Right atrium auricular region (tissue), 2 donors: Measurements from ENCODE around the gene MAB21L3. TPM values are rescaled to one million over a fixed set of nuclear protein-coding genes. Genes with fewer than 3 reads are reported as not detected.
A peak's percentile ranks its signal among the peaks of the same experiment; 100 is the strongest.

Experiments used
- DNase-seq: peaks from one replicate; pipeline ENCODE4 v3.0.0-alpha.2; 2019; ENCODE audit warnings: low spot score
- H3K27ac ChIP-seq, 2 donors: fragments of 200-600 bp; sonication (generic); 1 replicate in 1 of 2; 2 replicates in 1 of 2; pipeline ENCODE4 v1.5.1; 2016 to 2019
- H3K27me3 ChIP-seq, 2 donors: fragments of 200-600 bp; sonication (generic); one replicate each; pipeline versions ENCODE4 v1.5.1 to v1.6.0; 2017 to 2019
- H3K36me3 ChIP-seq: fragments of 200-600 bp; sonication (generic); one replicate; pipeline ENCODE4 v1.5.1; 2016
- H3K4me1 ChIP-seq, 2 donors: fragments of 200-600 bp; sonication (generic); one replicate each; pipeline versions ENCODE4 v1.5.1 to v1.6.0; 2017 to 2019
- H3K4me3 ChIP-seq, 2 donors: fragments of 200-600 bp; sonication (generic); 1 replicate in 1 of 2; 2 replicates in 1 of 2; pipeline ENCODE4 v1.5.1; 2017 to 2019; ENCODE audit warnings: mild to moderate bottlenecking in 1 of 2, moderate library complexity in 1 of 2
- H3K9me3 ChIP-seq, 2 donors: fragments of 200-600 bp; sonication (generic); one replicate each; pipeline ENCODE4 v1.5.1; 2019
- CTCF ChIP-seq, 2 donors: fragments of 200-600 bp; sonication (generic); IDR thresholded peaks; one replicate each; pipeline ENCODE4 v1.5.1; 2019; ENCODE audit warnings: antibody characterized with exemption in 2 of 2
- total RNA-seq, 2 donors: library from RNA; depleted of rRNA; stranded (reverse); fragments of >200 nt; gene quantifications; one replicate each; pipeline ENCODE4 v1.1.0, GENCODE V29; 2016

MAB21L3 gene
- total RNA-seq = not detected

- no peaks in the 10 kb centered on the region for H3K27me3 ChIP-seq
- DNase-seq = no peak
- TF ChIP-seq CTCF (IDR thresholded peaks at IDR 0.05) = no peak
- no peaks in the 10 kb centered on the region for H3K36me3 ChIP-seq
- H3K4me1 ChIP-seq = no peaks in the 10 kb centered on the region
- no peak within 1 kb of the TSS for H3K27ac ChIP-seq
- no peak within 1 kb of the TSS for H3K4me3 ChIP-seq
- H3K9me3 ChIP-seq = no peaks in the 10 kb centered on the region
These were observed at the start of gene MAB21L3 for GRCh38 chr1:116110567-116111523. TSS of gene MAB21L3 (plus strand) at chr1:116111399. CDS start at chr1:116112616, 1,217 bp downstream.

GRCh38 chr1:116062201-116062600 lies 49.0 kb upstream of the MAB21L3 start:
- Histone ChIP-seq H3K4me1 (no peaks in the 10 kb centered on the region), H3K27me3 (no peaks in the 10 kb centered on the region), H3K36me3 (no peaks in the 10 kb centered on the region), H3K9me3 (peaks cover 0 to 12% of the 10 kb centered on the region in 2 donors), H3K27ac (no peak overlapping the region), H3K4me3 (no peak overlapping the region)
- no peak for DNase-seq
- TF ChIP-seq CTCF (IDR thresholded peaks at IDR 0.05) = no peak

- H3K27ac ChIP-seq = no peak overlapping the region
- DNase-seq = no peak
- no peak overlapping the region for H3K4me3 ChIP-seq
- no peak for TF ChIP-seq CTCF (IDR thresholded peaks at IDR 0.05)
- no peaks in the 10 kb centered on the region for H3K4me1 ChIP-seq
- no peaks in the 10 kb centered on the region for H3K27me3 ChIP-seq
- no peaks in the 10 kb centered on the region for H3K9me3 ChIP-seq
- no peaks in the 10 kb centered on the region for H3K36me3 ChIP-seq
These were observed 46.6 kb upstream of the MAB21L3 start for GRCh38 chr1:116064616-116065015.

- H3K4me3 ChIP-seq = no peak overlapping the region
- peak overlapping the region; percentile 60 to 71 for H3K27ac ChIP-seq
- TF ChIP-seq CTCF (IDR thresholded peaks at IDR 0.05) = no peak
- no peaks in the 10 kb centered on the region for H3K27me3 ChIP-seq
- DNase-seq = no peak
- H3K9me3 ChIP-seq = no peaks in the 10 kb centered on the region
- no peaks in the 10 kb centered on the region for H3K4me1 ChIP-seq
- peaks cover 5% of the 10 kb centered on the region for H3K36me3 ChIP-seq
These were observed 44.2 kb upstream of the MAB21L3 start for GRCh38 chr1:116066868-116067565.

GRCh38 chr1:116067566-116067890 lies 43.7 kb upstream of the MAB21L3 start:
- peaks cover 5% of the 10 kb centered on the region for H3K36me3 ChIP-seq
- no peaks in the 10 kb centered on the region for H3K27me3 ChIP-seq
- no peaks in the 10 kb centered on the region for H3K9me3 ChIP-seq
- H3K4me3 ChIP-seq = no peak overlapping the region
- H3K4me1 ChIP-seq = no peaks in the 10 kb centered on the region
- no peak for TF ChIP-seq CTCF (IDR thresholded peaks at IDR 0.05)
- peak overlapping the region; percentile 60 to 71 for H3K27ac ChIP-seq
- peak; percentile 61 for DNase-seq
